A549 (cell line): ENCODE measurements around the gene KNOP1. TPM values are rescaled to one million over a fixed set of nuclear protein-coding genes. Genes with fewer than 3 reads are reported as not detected.

Source experiments
- ATAC-seq, 2 experiments: fragments of 200-7000 bp in 1 of 2; fragments of >200 bp in 1 of 2; cut with Nextera tagmentation in 1 of 2; cut with Tn5 transposase in 1 of 2; 3 replicates each; pipeline versions ENCODE4 v1.8.0 to v1.9.1; 2018 to 2020; ENCODE audit warnings: mild to moderate bottlenecking in 1 of 2, moderate library complexity in 1 of 2
- CTCF ChIA-PET: fragments of 300-600 bp; sonication (Branson Sonifier 250); formaldehyde crosslinking; extraction: SDS; loops from one replicate; lab custom pipeline; 2021; ENCODE audit warnings: antibody characterized with exemption, inconsistent platforms; lab: Yijun Ruan, JAX
- POLR2A ChIA-PET: fragments of 350-600 bp; formaldehyde crosslinking; extraction: SDS; loops from one replicate; lab custom pipeline; 2021; ENCODE audit warnings: antibody characterized with exemption, inconsistent platforms; lab: Yijun Ruan, JAX
- DNase-seq, 2 experiments: peaks; one replicate each; pipeline versions ENCODE4 v3.0.0 to v3.0.0-alpha.2; 2011 to 2016; ENCODE audit warnings: low read depth in 1 of 2, low spot score in 1 of 2
- FAIRE-seq: peaks from 2 replicates; lab custom pipeline; 2011; peaks lifted over from hg19 to GRCh38; lab: Jason Lieb, UNC
- H3K27ac ChIP-seq, 2 experiments: fragments of >200 bp; sonication (Bioruptor Twin); formaldehyde crosslinking; 3 replicates each; pipeline ENCODE4 v1.5.1; 2016 to 2017
- H3K4me1 ChIP-seq: fragments of >200 bp; sonication (Bioruptor Twin); formaldehyde crosslinking; 3 replicates; pipeline ENCODE4 v1.6.1; 2016
- H3K4me2 ChIP-seq: fragments of >200 bp; sonication (Bioruptor Twin); formaldehyde crosslinking; 3 replicates; pipeline ENCODE4 v1.6.1; 2016
- H3K4me3 ChIP-seq: fragments of >200 bp; sonication (Bioruptor Twin); formaldehyde crosslinking; 3 replicates; pipeline ENCODE4 v1.5.1; 2016
- H3K9me3 ChIP-seq: fragments of >200 bp; sonication (Bioruptor Twin); formaldehyde crosslinking; 3 replicates; pipeline ENCODE4 v1.6.1; 2016
- CBX8 ChIP-seq: fragments of 200-600 bp; sonication (generic); IDR thresholded peaks from 2 replicates; pipeline ENCODE4 v1.6.1; 2016
- CHD4 ChIP-seq: fragments of 200-600 bp; sonication (generic); IDR thresholded peaks from 2 replicates; pipeline ENCODE4 v1.6.1; 2016; ENCODE audit warnings: antibody characterized with exemption, mild to moderate bottlenecking, borderline replicate concordance
- E2F6 ChIP-seq: IDR thresholded peaks from 2 replicates; pipeline ENCODE4 v1.6.1; 2012; ENCODE audit warnings: low read depth, borderline replicate concordance
- EHF ChIP-seq: fragments of 250-450 bp; sonication (Bioruptor Pico); IDR thresholded peaks from 2 replicates; pipeline ENCODE4 v1.5.0; 2020; ENCODE audit warnings: mild to moderate bottlenecking
- EP300 ChIP-seq, 2 experiments: fragments of >200 bp; sonication (Bioruptor Twin); formaldehyde crosslinking; IDR thresholded peaks; 2 replicates in 1 of 2; 3 replicates in 1 of 2; pipeline ENCODE4 v1.6.1; 2016 to 2017
- FOSB ChIP-seq: fragments of 250-450 bp; sonication (Bioruptor Pico); IDR thresholded peaks from 2 replicates; pipeline ENCODE4 v1.5.0; 2020; ENCODE audit warnings: mild to moderate bottlenecking, moderate library complexity
- FOSL2 ChIP-seq, 2 experiments: fragments of 450-650 bp in 1 of 2; fragments of >200 bp in 1 of 2; sonication (Bioruptor Twin) in 1 of 2; formaldehyde crosslinking; IDR thresholded peaks; 2 replicates each; pipeline versions ENCODE4 v1.5.0 to v1.6.1; 2016 to 2020; ENCODE audit warnings: mild to moderate bottlenecking in 1 of 2, moderate library complexity in 1 of 2
- FOXS1 ChIP-seq: fragments of 250-450 bp; sonication (Bioruptor Pico); IDR thresholded peaks from 2 replicates; pipeline ENCODE4 v1.5.0; 2020; ENCODE audit warnings: mild to moderate bottlenecking, moderate library complexity
- HDAC2 ChIP-seq: fragments of 200-600 bp; sonication (generic); IDR thresholded peaks from 2 replicates; pipeline ENCODE4 v1.6.1; 2016
- HEYL ChIP-seq: fragments of 250-450 bp; sonication (Bioruptor Pico); IDR thresholded peaks from 2 replicates; pipeline ENCODE4 v1.8.0; 2021; ENCODE audit warnings: mild to moderate bottlenecking, moderate library complexity
- HOXA7 ChIP-seq: fragments of 250-450 bp; sonication (Bioruptor Pico); IDR thresholded peaks from 2 replicates; pipeline ENCODE4 v1.5.0; 2020; ENCODE audit warnings: mild to moderate bottlenecking, moderate library complexity
- HOXB5 ChIP-seq: fragments of 250-450 bp; sonication (Bioruptor Pico); IDR thresholded peaks from 2 replicates; pipeline ENCODE4 v1.5.0; 2020; ENCODE audit warnings: mild to moderate bottlenecking, moderate library complexity
- JUN ChIP-seq, 2 experiments: fragments of >200 bp; sonication (Bioruptor Twin); formaldehyde crosslinking; IDR thresholded peaks; 2 replicates in 1 of 2; 3 replicates in 1 of 2; pipeline ENCODE4 v1.6.1; 2016 to 2017
- MYC ChIP-seq: IDR thresholded peaks from 2 replicates; pipeline ENCODE4 v1.6.1; 2012; ENCODE audit warnings: mild to moderate bottlenecking, inconsistent platforms, low read length, improper control_type of control experiment, borderline replicate concordance
- PHF8 ChIP-seq: fragments of 200-600 bp; sonication (generic); IDR thresholded peaks from 2 replicates; pipeline ENCODE4 v1.6.1; 2016; ENCODE audit warnings: low read depth, mild to moderate bottlenecking, antibody characterized with exemption, moderate library complexity, borderline replicate concordance
- POLR2A ChIP-seq: IDR thresholded peaks from 2 replicates; pipeline ENCODE4 v1.6.1; 2012; ENCODE audit warnings: mild to moderate bottlenecking, low read length
- SREBF2 ChIP-seq: fragments of 450-650 bp; IDR thresholded peaks from 2 replicates; pipeline ENCODE4 v1.6.1; 2014; ENCODE audit warnings: mild to moderate bottlenecking, moderate library complexity
- TP53 ChIP-seq: fragments of 250-450 bp; sonication (Bioruptor Pico); IDR thresholded peaks from 2 replicates; pipeline ENCODE4 v1.5.0; 2021; ENCODE audit warnings: mild to moderate bottlenecking, moderate library complexity
- ZC3H11A ChIP-seq: fragments of 450-650 bp; IDR thresholded peaks from 2 replicates; pipeline ENCODE4 v1.6.1; 2014; ENCODE audit warnings: antibody characterized with exemption, mild to moderate bottlenecking
- ZSCAN20 ChIP-seq: fragments of 250-450 bp; sonication (Bioruptor Pico); IDR thresholded peaks from 2 replicates; pipeline ENCODE4 v1.8.0; 2022; ENCODE audit warnings: mild to moderate bottlenecking, moderate library complexity
- WGBS: methylation state at CpG from one replicate; pipeline ENCODE4 v1.1.6; 2017; ENCODE audit errors: missing lambda C conversion rate; 5-methylcytosine and 5-hydroxymethylcytosine counted together
- polyA plus RNA-seq, 4 experiments: library from polyadenylated mRNA; depleted of rRNA in 3 of 4; stranded (reverse); fragments of >200 nt; fragmentation: RNase III in 1 of 4; extraction: RNeasy Plus Mini Kit Qiagen cat#74134 plus additional on column Dnase treatment in 1 of 4; gene quantifications; 2 replicates in 3 of 4; 3 replicates in 1 of 4; pipeline ENCODE4 v1.2.3, GENCODE V29; 2011 to 2017
- TF ChIP-seq, protein P1 (sequence below): fragments of 450-650 bp; IDR thresholded peaks from 2 replicates; pipeline ENCODE4 v1.6.1; 2014; ENCODE audit warnings: antibody characterized with exemption
- TF ChIP-seq, protein P2 (sequence below): fragments of 200-600 bp; sonication (generic); IDR thresholded peaks from 2 replicates; pipeline ENCODE4 v1.6.1; 2016; ENCODE audit warnings: antibody characterized with exemption, mild to moderate bottlenecking, moderate library complexity
- TF ChIP-seq, protein P3 (sequence below): fragments of >200 bp; sonication (Bioruptor Twin); formaldehyde crosslinking; IDR thresholded peaks from 3 replicates; pipeline ENCODE4 v1.5.1; 2016
- TF ChIP-seq, protein P4 (sequence below): fragments of 150-350 bp; IDR thresholded peaks from 2 replicates; pipeline ENCODE4 v1.6.1; 2014; ENCODE audit warnings: low read depth, mild to moderate bottlenecking, low read length
- TF ChIP-seq, protein P5 (sequence below): fragments of >200 bp; sonication (Bioruptor Twin); formaldehyde crosslinking; IDR thresholded peaks from 3 replicates; pipeline ENCODE4 v1.6.1; 2016

The KNOP1 gene
- polyA plus RNA-seq, 2 of the 4 experiments (the other 2 are of a cell fraction) = 38.2 to 44.8 TPM

GRCh38 chr16:19765860-19766553, 48.0 kb upstream of the KNOP1 start:
- H3K9me3 ChIP-seq = no peaks in the 10 kb centered on the region
- H3K27ac ChIP-seq = no peak overlapping the region
- ChIA-PET CTCF (interaction anchor here (1.2 to 1.5 kb wide), 2 partner anchors 12 to 141 kb away, joined by 3 to 4 read pairs; no protein-coding TSS in a partner anchor), POLR2A (no interaction called here)
- no peak for DNase-seq
- no peak overlapping the region for H3K4me3 ChIP-seq
- no peak overlapping the region for H3K4me2 ChIP-seq
- no peaks in the 10 kb centered on the region for H3K4me1 ChIP-seq
- 83% methylated on average over 6 of the region's 6 CpGs for WGBS
- no peak for FAIRE-seq
- TF ChIP-seq EP300 (IDR thresholded peaks at IDR 0.05) = no peak
- TF ChIP-seq, protein P1, sequence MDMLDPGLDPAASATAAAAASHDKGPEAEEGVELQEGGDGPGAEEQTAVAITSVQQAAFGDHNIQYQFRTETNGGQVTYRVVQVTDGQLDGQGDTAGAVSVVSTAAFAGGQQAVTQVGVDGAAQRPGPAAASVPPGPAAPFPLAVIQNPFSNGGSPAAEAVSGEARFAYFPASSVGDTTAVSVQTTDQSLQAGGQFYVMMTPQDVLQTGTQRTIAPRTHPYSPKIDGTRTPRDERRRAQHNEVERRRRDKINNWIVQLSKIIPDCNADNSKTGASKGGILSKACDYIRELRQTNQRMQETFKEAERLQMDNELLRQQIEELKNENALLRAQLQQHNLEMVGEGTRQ = no peak
- TF ChIP-seq FOSB = no peak
- no peak for TF ChIP-seq FOXS1
- TF ChIP-seq HOXA7 (CRISPR knock-in tag) = no peak
- TF ChIP-seq HDAC2 = no peak
- TF ChIP-seq, protein P2, sequence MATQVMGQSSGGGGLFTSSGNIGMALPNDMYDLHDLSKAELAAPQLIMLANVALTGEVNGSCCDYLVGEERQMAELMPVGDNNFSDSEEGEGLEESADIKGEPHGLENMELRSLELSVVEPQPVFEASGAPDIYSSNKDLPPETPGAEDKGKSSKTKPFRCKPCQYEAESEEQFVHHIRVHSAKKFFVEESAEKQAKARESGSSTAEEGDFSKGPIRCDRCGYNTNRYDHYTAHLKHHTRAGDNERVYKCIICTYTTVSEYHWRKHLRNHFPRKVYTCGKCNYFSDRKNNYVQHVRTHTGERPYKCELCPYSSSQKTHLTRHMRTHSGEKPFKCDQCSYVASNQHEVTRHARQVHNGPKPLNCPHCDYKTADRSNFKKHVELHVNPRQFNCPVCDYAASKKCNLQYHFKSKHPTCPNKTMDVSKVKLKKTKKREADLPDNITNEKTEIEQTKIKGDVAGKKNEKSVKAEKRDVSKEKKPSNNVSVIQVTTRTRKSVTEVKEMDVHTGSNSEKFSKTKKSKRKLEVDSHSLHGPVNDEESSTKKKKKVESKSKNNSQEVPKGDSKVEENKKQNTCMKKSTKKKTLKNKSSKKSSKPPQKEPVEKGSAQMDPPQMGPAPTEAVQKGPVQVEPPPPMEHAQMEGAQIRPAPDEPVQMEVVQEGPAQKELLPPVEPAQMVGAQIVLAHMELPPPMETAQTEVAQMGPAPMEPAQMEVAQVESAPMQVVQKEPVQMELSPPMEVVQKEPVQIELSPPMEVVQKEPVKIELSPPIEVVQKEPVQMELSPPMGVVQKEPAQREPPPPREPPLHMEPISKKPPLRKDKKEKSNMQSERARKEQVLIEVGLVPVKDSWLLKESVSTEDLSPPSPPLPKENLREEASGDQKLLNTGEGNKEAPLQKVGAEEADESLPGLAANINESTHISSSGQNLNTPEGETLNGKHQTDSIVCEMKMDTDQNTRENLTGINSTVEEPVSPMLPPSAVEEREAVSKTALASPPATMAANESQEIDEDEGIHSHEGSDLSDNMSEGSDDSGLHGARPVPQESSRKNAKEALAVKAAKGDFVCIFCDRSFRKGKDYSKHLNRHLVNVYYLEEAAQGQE = no peak
- TF ChIP-seq MYC = no peak
- no peak for TF ChIP-seq SREBF2
- TF ChIP-seq CHD4 = no peak
- TF ChIP-seq ZC3H11A = no peak
- TF ChIP-seq JUN (IDR thresholded peaks at IDR 0.05) = no peak
- no peak for TF ChIP-seq POLR2A
- no peak for TF ChIP-seq PHF8
- no peak for TF ChIP-seq EHF (CRISPR knock-in tag)
- TF ChIP-seq, protein P3, sequence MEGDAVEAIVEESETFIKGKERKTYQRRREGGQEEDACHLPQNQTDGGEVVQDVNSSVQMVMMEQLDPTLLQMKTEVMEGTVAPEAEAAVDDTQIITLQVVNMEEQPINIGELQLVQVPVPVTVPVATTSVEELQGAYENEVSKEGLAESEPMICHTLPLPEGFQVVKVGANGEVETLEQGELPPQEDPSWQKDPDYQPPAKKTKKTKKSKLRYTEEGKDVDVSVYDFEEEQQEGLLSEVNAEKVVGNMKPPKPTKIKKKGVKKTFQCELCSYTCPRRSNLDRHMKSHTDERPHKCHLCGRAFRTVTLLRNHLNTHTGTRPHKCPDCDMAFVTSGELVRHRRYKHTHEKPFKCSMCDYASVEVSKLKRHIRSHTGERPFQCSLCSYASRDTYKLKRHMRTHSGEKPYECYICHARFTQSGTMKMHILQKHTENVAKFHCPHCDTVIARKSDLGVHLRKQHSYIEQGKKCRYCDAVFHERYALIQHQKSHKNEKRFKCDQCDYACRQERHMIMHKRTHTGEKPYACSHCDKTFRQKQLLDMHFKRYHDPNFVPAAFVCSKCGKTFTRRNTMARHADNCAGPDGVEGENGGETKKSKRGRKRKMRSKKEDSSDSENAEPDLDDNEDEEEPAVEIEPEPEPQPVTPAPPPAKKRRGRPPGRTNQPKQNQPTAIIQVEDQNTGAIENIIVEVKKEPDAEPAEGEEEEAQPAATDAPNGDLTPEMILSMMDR = no peak
- TF ChIP-seq HOXB5 = no peak
- ATAC-seq = no peak

GRCh38 chr16:19760356-19761060, 42.5 kb upstream of the KNOP1 start:
- TF ChIP-seq PHF8 (no peak), HEYL (CRISPR knock-in tag) (no peak), FOSL2 (IDR thresholded peaks at IDR 0.05) (no peak), FOSL2 (CRISPR knock-in tag; IDR thresholded peaks at IDR 0.05) (no peak), FOXS1 (no peak), E2F6 (no peak), TP53 (CRISPR knock-in tag) (no peak), HOXB5 (no peak), ZSCAN20 (CRISPR knock-in tag) (no peak), CBX8 (no peak)
- TF ChIP-seq, protein P4, sequence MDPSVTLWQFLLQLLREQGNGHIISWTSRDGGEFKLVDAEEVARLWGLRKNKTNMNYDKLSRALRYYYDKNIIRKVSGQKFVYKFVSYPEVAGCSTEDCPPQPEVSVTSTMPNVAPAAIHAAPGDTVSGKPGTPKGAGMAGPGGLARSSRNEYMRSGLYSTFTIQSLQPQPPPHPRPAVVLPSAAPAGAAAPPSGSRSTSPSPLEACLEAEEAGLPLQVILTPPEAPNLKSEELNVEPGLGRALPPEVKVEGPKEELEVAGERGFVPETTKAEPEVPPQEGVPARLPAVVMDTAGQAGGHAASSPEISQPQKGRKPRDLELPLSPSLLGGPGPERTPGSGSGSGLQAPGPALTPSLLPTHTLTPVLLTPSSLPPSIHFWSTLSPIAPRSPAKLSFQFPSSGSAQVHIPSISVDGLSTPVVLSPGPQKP = no peak
- TF ChIP-seq, protein P5, sequence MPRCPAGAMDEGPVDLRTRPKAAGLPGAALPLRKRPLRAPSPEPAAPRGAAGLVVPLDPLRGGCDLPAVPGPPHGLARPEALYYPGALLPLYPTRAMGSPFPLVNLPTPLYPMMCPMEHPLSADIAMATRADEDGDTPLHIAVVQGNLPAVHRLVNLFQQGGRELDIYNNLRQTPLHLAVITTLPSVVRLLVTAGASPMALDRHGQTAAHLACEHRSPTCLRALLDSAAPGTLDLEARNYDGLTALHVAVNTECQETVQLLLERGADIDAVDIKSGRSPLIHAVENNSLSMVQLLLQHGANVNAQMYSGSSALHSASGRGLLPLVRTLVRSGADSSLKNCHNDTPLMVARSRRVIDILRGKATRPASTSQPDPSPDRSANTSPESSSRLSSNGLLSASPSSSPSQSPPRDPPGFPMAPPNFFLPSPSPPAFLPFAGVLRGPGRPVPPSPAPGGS = no peak
- Histone ChIP-seq H3K4me3 (no peak overlapping the region), H3K9me3 (no peaks in the 10 kb centered on the region), H3K4me1 (no peaks in the 10 kb centered on the region), H3K4me2 (no peak overlapping the region), H3K27ac (no peak overlapping the region)
- ATAC-seq (no peak), FAIRE-seq (no peak), DNase-seq (no peak)
- POLR2A ChIA-PET = no interaction called here
- 89% methylated on average over 7 of the region's 7 CpGs for WGBS
- CTCF ChIA-PET = no interaction called here
